Measurements from ENCODE around the gene WFDC1. TPM values are rescaled to one million over a fixed set of nuclear protein-coding genes. Genes with fewer than 3 reads are reported as not detected.

WFDC1 gene
- total RNA-seq, 1 donor from 2014 or later = not detected

- Mint-ChIP-seq H3K4me1 (ENCODE audit: unreplicated experiment) (peaks cover 9% of the 10 kb centered on the region), H3K36me3 (ENCODE audit: low read depth, unreplicated experiment) (no peaks in the 10 kb centered on the region), H3K27me3 (ENCODE audit: unreplicated experiment) (peaks cover 10% of the 10 kb centered on the region), H3K4me3 (ENCODE audit: unreplicated experiment) (no peak overlapping the region), H3K9me3 (ENCODE audit: unreplicated experiment) (no peaks in the 10 kb centered on the region), H3K27ac (ENCODE audit: unreplicated experiment) (no peak overlapping the region)
- TF ChIP-seq CTCF (IDR thresholded peaks at IDR 0.05; ENCODE audit: unreplicated experiment) = no peak
- no peak for DNase-seq (ENCODE audit: low spot score)
Measured at GRCh38 chr16:84286578-84287240, 8.0 kb upstream of the WFDC1 start.

DNA sequence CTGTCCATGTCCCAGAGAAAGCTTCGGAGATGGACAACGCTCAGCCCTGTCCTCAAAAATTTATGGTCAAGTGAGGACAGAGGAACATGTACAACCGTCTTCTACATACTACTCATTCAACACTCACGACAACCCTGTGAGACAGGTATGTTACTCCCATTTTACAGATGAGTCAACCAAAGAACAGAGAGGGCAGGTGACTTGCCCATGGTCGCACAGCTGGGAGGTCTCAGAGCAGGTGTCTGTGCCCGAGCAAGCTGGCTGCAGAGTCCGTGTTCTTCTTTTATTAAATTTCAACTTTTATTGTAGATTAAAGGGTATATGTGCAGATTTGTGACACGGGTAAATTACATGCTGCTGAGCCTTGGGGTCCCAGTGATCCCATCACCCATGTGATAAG lies 5.8 kb upstream of the WFDC1 start:
- no peak for TF ChIP-seq CTCF (IDR thresholded peaks at IDR 0.05; ENCODE audit: unreplicated experiment)
- no peak for DNase-seq (ENCODE audit: low spot score)
- no peak overlapping the region for H3K4me3 Mint-ChIP-seq (ENCODE audit: unreplicated experiment)
- peaks cover 6% of the 10 kb centered on the region for H3K27me3 Mint-ChIP-seq (ENCODE audit: unreplicated experiment)
- H3K4me1 Mint-ChIP-seq (ENCODE audit: unreplicated experiment) = peaks cover 3% of the 10 kb centered on the region
- no peak overlapping the region for H3K27ac Mint-ChIP-seq (ENCODE audit: unreplicated experiment)
- H3K36me3 Mint-ChIP-seq (ENCODE audit: low read depth, unreplicated experiment) = no peaks in the 10 kb centered on the region
- no peaks in the 10 kb centered on the region for H3K9me3 Mint-ChIP-seq (ENCODE audit: unreplicated experiment)

DNA sequence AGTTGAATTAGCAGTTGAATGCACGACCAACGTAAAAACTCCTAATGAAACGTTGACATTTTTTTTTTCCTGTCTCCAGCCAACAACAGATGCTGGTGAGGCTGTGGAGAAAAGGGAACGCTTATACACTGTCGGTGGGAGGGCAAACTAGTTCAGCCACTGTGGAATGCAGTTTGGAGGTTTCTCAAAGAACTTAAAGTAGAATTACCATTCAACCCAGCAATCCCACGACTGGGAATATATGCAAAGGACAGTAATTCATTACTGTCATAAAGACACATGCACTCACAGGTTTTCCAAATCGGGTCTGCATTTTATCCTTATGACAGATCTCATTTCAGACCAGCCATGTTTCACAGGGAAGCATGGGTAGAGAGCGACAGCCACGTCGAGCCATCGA lies 3.5 kb upstream of the WFDC1 start:
- no peak for DNase-seq (ENCODE audit: low spot score)
- H3K4me3 Mint-ChIP-seq (ENCODE audit: unreplicated experiment) = no peak overlapping the region
- H3K27me3 Mint-ChIP-seq (ENCODE audit: unreplicated experiment) = peaks cover 5% of the 10 kb centered on the region
- H3K36me3 Mint-ChIP-seq (ENCODE audit: low read depth, unreplicated experiment) = no peaks in the 10 kb centered on the region
- TF ChIP-seq CTCF (IDR thresholded peaks at IDR 0.05; ENCODE audit: unreplicated experiment) = no peak
- H3K9me3 Mint-ChIP-seq (ENCODE audit: unreplicated experiment) = no peaks in the 10 kb centered on the region
- H3K27ac Mint-ChIP-seq (ENCODE audit: unreplicated experiment) = no peak overlapping the region
- peaks cover 7% of the 10 kb centered on the region for H3K4me1 Mint-ChIP-seq (ENCODE audit: unreplicated experiment)

DNA sequence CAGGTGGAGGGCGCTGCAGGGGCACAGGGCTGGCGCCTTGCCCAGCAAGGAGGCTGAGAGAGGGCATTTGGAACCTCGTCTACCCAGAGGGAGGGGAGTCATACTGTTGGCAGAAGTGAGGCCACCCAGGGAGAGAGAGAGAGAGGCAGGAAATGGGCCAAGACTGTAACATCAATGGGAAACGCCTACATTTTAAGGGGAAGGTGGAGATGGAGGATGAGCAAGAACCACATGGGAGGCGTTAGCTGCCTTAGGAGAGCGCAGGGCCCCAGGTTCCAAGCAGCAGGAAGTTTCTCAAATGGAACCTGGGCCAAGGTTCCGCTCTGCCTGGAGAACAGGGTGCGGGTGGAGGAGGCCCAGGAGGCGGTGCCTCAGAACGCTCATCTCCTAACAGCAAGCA lies 2.7 kb upstream of the WFDC1 start:
- no peaks in the 10 kb centered on the region for H3K9me3 Mint-ChIP-seq (ENCODE audit: unreplicated experiment)
- peaks cover 11% of the 10 kb centered on the region for H3K4me1 Mint-ChIP-seq (ENCODE audit: unreplicated experiment)
- H3K4me3 Mint-ChIP-seq (ENCODE audit: unreplicated experiment) = no peak overlapping the region

More for the DNA sequence above, 2.7 kb upstream of the WFDC1 start:
- H3K27me3 Mint-ChIP-seq (ENCODE audit: unreplicated experiment) = peaks cover 5% of the 10 kb centered on the region
- no peak for TF ChIP-seq CTCF (IDR thresholded peaks at IDR 0.05; ENCODE audit: unreplicated experiment)
- no peak for DNase-seq (ENCODE audit: low spot score)
- no peaks in the 10 kb centered on the region for H3K36me3 Mint-ChIP-seq (ENCODE audit: low read depth, unreplicated experiment)
- no peak overlapping the region for H3K27ac Mint-ChIP-seq (ENCODE audit: unreplicated experiment)

Measured in endothelial cell (in vitro differentiated cells).